ENCODE data around the gene SCAMP4.

SCAMP4 gene

GRCh38 chr19:1914826-1915341 is 9.7 kb downstream of the SCAMP4 start:
- no peak for DNase-seq

GRCh38 chr19:1917146-1917545 is 11.9 kb downstream of the SCAMP4 start:
- DNase-seq = no peak

GRCh38 chr19:1917926-1918325 is 12.7 kb downstream of the SCAMP4 start:
- DNase-seq = no peak

GRCh38 chr19:1918975-1919374 is 13.8 kb downstream of the SCAMP4 start:
- no peak for DNase-seq

DNA sequence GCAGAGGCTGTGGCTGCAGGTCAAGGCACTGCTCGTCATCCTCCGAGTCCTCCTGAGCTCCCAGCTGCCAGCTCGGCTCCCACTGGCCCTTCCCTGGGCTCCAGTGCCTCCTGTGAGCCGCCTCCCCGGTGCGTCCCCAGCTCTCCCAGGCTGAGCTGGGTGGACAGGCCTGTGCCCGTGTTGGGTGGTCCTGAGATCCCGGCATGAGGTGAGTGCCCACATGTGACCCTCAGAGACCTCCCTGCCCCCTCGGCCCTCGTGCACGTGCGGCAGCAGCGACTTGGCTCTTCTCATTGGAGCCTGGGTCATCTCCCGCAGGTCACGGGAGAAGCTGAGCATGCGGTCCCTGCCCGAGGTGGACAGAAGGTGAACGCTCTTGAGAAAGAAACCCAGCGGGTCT is 15.4 kb downstream of the SCAMP4 start:
- no peak for DNase-seq

DNA sequence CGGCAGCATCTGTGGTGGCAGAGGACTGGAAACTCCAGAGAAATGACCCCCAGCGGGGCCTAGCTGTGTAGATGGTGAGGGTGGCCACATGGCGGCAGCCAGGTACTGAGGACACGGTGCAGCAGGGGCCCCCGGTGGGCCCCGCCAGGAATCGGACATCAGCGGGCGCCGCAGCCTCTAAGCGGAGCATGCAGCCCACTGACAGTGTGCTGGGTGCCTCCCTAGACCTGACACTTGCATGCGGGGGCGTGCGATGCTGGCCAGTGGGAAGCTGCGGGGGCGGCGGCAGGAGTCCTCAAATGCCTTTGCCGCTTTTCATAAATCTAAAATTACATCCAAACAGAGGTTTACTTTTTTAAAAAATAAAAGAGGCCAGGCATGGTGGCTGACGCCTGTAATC is 16.1 kb downstream of the SCAMP4 start:
- DNase-seq = no peak

DNA sequence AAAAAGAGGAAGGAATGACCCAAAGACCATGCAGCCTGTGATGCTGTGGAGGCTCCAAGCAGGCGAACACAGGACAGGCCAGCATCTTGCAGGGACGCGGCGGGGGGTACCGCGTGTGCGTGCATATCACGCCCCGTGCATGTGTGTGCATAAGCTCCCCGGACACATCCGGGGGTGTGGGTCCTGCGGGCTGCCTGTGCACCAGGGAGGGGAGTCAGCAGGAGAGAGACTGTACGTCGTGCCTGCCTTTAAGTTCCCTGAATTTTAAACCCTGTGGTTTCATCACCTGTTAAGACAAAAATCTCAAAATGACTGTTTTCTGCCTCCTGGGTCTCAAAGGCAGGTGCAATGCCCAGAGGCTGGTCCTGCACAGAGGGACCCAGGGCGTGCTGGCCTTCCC is 16.6 kb downstream of the SCAMP4 start:
- no peak for DNase-seq

DNA sequence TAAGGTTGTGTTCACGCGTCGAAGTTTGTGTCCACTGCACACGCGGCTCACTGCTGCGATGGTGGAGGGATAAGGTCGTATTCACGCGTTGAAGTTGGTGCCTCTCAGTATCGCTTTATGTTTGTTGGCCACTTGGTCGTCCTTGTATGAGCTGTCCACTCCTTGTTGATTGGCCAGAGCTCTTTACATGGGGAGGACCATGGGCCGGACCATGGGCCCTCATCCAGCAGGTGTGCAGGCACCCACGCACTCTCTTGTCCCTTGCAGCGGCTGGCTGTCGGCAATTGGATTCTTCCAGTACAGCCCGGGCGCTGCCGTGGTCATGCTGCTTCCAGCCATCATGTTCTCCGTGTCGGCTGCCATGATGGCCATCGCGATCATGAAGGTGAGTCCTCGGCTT is 17.6 kb downstream of the SCAMP4 start:
- DNase-seq = no peak

GRCh38 chr19:1923319-1923718 is 18.1 kb downstream of the SCAMP4 start:
- DNase-seq = no peak

- no peak for DNase-seq
These were observed 19.2 kb downstream of the SCAMP4 start for GRCh38 chr19:1924320-1924961.

DNA sequence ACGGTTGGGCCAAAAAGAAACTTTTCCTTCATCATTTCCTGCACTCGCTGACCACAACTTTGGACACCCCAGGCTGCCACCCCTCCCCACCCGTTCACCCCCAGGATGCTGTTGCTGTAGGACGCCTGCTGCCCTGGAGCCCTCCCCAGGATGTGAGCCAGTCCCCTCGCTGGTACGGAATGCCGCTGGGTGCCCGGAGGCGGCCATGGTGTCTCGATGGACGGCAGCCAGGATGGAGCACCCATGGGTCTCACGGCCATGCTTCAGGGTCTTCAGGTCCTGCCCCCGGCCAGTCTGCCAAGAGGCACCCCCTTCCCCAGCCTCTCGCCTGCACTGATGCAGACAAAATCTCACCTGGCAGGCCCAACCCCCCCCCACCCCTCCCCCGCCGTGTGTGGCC is 20.3 kb downstream of the SCAMP4 start:
- DNase-seq = no peak

DNA sequence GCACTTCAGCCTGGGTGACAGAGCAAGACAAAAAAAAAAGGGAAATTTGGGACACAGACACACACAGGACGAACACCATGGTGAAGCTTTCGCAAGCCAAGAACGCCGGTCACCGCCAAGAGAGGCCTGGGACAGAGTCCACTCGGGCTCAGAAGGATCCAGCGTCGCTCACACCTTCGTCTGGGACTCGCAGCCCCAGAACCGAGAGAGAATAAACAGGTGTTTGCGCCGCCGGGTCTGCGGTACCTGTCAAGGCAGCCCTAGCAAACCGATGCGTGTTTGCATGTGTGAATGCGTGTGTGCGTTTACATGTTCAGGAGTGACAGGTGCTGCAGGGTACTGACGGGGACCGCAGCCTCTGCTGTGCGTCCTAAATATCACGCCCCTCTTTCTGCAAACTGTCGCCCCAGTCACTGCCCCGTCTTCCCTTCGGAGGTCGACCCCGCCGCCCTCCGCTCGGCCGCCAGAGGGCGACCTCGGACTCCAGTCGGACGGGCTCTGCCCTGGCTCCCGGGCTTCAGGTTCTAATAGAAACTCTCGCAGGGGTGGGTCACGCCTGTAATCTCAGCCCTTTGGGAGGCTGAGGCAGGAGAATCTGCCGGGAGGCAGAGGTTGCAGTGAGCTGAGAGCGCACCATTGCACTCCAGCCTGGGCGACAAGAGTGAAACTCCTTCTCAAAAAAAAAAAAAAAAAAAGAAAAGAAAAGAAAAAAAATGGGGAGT is 24.0 kb downstream of the SCAMP4 start:
- DNase-seq = peak; percentile 52 to 81 (median 70)

DNA sequence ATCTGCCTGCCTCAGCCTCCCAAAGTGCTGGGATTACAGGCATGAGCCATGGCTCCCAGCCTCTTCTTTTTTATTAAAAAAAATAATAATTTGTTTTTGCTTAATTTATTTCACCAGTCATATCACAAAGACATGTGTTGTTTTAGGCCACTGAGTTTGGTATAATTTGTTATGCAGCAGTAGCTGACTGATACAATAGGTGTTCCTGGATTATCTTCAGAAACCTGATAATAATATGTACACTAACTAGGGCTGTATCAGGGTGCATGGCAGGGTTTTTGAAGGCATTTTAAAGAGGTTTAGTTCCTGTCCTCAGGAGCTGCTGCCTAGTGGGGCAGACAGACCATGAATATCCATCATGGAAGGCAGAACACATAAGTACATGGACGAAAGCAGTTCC is 26.2 kb downstream of the SCAMP4 start:
- DNase-seq = no peak

DNA sequence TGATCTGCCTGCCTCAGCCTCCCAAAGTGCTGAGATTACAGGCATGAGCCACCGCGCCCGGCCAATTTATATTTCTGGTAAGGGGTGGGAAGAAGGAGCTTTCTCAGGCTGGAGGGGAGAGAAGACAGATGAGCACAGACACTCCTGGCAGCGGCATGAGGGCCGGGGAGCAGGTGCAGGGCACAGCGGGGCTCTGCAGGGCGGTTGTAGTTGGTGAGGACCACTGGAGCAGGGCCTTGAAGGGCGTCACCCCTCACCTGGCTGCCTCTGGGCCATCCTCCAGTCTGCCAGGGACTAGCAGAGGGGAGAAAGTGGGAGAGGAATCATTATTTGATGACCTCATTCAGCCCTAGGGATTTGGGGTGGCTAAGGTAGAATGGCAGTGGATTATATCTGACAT is 27.2 kb downstream of the SCAMP4 start:
- no peak for DNase-seq

DNA sequence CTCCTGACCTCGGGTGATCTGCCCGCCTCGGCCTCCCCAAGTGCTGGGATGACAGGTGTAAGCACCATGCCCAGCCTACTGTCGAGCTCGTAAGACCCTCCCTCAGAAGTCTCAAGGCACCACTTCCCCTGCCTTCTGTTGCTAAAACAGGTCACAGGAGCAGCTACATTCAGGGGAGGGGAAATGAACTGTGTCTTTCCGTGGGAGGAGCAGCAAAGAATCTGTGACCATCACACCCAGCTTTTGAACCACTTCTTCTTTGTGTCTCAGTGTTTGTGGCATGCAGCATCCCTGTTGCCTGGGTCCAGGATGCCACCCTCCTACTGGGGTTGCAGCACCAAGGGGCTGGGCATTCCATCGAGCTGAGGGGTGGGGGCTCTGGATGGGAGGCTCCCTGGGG is 28.0 kb downstream of the SCAMP4 start:
- no peak for DNase-seq

DNA sequence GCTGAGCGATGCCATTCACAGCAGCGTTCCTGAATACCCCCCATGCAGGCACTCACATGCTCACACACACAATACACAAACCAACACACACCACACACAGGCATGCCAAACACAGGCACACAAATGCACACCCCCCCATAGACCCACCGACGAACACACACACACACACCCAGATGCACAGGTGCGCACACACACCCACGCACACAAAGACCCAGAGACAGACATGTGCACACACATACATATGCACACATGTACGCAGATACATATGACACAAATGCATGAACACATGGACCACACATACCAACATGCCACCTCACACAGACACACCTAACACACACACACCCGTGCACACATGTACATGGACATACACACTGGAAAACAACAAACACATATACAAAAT is 28.7 kb downstream of the SCAMP4 start:
- DNase-seq = no peak

DNA sequence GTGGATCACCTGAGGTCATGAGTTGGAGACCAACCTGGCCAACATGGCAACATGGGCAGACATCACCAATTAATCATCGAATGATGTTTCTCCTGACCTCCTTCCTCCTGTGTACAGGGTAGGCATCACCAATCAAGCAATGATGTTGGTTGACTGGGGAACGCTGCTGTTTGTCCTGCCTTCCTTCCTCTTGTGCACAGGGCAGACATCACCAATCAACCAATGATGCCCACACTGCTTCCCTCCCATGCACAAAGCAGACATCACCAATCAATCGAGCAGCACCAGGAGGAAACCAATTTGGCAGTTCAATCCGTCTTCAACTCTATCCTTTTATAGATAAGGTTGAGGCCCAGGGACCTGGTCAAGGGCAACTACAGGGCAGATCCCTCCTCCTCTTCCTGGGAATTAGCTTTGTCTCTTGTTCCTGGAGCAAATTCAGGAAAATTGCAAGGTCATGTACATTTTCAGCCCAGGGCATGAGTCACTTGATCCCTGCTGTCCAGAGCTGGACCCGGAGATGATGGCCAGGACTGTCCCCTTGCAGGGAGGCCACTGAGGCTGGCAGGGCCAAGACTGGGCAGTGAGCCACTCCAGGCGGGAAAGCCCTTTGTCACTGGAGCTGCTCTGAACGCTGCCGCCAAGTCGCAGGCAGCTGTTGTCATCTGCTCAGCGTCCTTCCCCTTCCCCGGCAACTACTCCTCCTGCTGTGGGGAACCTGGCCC is 30.4 kb downstream of the SCAMP4 start:
- no peak for DNase-seq

DNA sequence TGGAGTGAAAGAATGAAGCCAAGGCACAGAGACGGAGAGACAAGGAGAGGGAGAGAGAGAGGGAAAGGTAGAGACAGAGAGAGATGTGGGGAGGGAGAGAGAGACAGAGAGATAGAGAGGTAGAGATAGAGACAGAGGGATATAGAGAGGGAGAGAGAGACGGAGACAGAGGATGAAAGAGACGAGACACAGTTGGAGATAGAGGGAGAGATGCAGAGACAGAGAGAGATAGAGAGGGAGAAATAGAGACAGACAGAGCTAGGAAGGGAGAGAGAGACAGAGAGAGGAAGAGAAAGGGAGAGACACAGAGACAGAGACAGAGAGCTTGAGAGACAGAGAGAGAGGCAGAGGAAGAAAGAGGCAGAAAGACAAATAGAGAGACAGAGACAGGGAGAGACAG is 31.2 kb downstream of the SCAMP4 start:
- no peak for DNase-seq

- DNase-seq = no peak
These were observed 31.9 kb downstream of the SCAMP4 start for GRCh38 chr19:1936916-1937610.

- DNase-seq = no peak
These were observed 32.9 kb downstream of the SCAMP4 start for GRCh38 chr19:1938071-1938470.

DNA sequence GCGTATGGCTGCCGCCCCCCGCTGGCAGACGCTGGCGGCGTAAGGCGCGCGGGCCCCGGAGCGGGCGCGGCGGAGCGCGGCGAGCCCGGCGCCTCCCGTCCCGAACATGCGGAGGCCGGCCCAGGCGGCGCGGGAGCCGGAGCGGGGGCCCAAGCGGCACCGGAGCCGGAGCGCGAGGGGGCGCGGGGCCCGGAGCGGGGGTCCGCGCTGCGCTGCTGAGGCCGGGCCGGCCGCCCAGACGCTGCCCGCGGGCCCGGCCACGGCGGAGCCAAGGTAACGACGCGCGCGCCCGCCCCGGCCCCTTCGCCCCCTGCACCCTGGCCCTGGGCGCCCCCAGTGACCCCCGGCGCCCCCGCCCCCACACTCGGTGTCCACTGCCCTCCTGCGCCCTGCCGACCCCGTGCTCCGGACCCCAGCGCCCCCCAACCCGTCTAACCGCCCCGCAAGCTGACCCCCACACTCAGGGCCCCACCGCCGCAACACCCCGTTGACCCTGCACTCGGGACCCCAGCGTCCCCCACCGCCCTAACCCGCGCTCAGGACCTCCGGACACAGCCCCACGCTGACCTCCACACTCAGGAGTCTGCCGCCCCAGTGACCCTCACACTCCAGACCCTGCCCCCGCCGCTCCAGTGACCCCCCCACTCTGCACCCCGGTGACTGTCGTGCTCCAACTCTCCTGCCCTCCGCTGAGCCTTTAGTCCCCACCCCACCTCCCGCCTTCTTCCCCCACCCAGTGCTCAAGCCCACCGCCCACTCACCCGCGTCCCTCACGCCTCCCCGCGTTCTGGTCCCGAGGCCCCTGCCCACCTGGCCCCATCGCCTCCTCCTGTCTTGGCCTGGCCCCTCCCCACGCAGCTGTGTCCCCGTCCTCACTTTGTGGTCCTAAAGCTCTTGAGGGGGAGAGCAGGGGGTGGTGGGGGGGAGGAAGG is 36.2 kb downstream of the SCAMP4 start, which contains the start of gene CSNK1G2:
TSS of gene CSNK1G2 (plus strand) at position 27 of the 932 bp plus-strand sequence. CDS start 28,601 bp downstream, outside the sequence.
- DNase-seq = peak in 2 of 6 experiments; percentile 40 to 55

Measured in stimulated activated naive CD4-positive, alpha-beta T cell (primary cell).